ENCODE measurements around the gene PNMT.

GRCh38 chr17:39670746-39671145 lies 2.5 kb downstream of the PNMT start:
- TF ChIP-seq, protein P1, sequence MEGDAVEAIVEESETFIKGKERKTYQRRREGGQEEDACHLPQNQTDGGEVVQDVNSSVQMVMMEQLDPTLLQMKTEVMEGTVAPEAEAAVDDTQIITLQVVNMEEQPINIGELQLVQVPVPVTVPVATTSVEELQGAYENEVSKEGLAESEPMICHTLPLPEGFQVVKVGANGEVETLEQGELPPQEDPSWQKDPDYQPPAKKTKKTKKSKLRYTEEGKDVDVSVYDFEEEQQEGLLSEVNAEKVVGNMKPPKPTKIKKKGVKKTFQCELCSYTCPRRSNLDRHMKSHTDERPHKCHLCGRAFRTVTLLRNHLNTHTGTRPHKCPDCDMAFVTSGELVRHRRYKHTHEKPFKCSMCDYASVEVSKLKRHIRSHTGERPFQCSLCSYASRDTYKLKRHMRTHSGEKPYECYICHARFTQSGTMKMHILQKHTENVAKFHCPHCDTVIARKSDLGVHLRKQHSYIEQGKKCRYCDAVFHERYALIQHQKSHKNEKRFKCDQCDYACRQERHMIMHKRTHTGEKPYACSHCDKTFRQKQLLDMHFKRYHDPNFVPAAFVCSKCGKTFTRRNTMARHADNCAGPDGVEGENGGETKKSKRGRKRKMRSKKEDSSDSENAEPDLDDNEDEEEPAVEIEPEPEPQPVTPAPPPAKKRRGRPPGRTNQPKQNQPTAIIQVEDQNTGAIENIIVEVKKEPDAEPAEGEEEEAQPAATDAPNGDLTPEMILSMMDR (IDR thresholded peaks at IDR 0.05), result no peak
- TF ChIP-seq POLR2A (IDR thresholded peaks at IDR 0.05), result no peak

Measured in testis (tissue), 2 donors.